Ovary (tissue), 3 donors: ENCODE measurements around the gene DCAF6.

Experiments
- CTCF ChIP-seq, 3 donors: fragments of 450-650 bp in 2 of 3; fragments of 200-600 bp in 1 of 3; IDR thresholded peaks; one replicate each; pipeline versions ENCODE4 v1.5.1 to v1.8.0; 2016 to 2022; ENCODE audit warnings: antibody characterized with exemption in 3 of 3, mild to moderate bottlenecking in 1 of 3
- POLR2A ChIP-seq: fragments of 450-650 bp; IDR thresholded peaks from one replicate; pipeline ENCODE4 v1.6.1; 2017; ENCODE audit warnings: antibody characterized with exemption, mild to moderate bottlenecking, moderate library complexity
- donor health status: DM: no; HTN: no; CAD: no.

- TF ChIP-seq POLR2A (no peak), CTCF (IDR thresholded peaks at IDR 0.05) (no peak)
Measured at GRCh38 chr1:168100315-168101002, 164.0 kb downstream of the DCAF6 start.
